ENCODE data around the gene ANAPC5.
"Not testable (repeated sequence)": the region's sequence is repeated elsewhere in the genome, so short reads cannot be mapped to it uniquely, and the experiment has no call there.

The ANAPC5 gene

DNA sequence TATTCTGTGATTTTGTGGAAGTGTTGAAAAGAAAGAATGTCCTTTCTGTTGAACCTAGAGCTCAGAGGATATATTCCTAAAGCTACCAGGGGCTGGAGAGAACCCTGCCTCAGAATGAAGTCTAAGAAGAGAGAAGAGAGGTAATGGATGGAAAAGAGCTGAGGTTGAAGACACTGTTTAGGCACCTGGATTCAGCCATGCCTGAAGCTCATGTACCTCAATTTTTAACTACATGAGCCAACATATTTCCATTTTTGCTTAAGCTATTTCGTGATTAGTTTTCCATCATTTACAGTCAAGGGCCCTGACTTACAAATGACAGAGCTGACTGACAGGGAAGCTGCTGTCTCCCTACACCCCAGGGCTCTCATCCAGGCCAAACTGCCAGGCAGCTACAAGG is 66.4 kb downstream of the ANAPC5 start:
- no peak for DNase-seq (ENCODE audit: low read depth in 2 of 2)
- TF ChIP-seq, protein P1, sequence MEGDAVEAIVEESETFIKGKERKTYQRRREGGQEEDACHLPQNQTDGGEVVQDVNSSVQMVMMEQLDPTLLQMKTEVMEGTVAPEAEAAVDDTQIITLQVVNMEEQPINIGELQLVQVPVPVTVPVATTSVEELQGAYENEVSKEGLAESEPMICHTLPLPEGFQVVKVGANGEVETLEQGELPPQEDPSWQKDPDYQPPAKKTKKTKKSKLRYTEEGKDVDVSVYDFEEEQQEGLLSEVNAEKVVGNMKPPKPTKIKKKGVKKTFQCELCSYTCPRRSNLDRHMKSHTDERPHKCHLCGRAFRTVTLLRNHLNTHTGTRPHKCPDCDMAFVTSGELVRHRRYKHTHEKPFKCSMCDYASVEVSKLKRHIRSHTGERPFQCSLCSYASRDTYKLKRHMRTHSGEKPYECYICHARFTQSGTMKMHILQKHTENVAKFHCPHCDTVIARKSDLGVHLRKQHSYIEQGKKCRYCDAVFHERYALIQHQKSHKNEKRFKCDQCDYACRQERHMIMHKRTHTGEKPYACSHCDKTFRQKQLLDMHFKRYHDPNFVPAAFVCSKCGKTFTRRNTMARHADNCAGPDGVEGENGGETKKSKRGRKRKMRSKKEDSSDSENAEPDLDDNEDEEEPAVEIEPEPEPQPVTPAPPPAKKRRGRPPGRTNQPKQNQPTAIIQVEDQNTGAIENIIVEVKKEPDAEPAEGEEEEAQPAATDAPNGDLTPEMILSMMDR (IDR thresholded peaks at IDR 0.05; ENCODE audit: low read depth, low read length): no peak
- no peak overlapping the region for H3K4me3 ChIP-seq (replicated peaks in 1 of 2; ENCODE audit: low read depth in 2 of 2, low read length in 2 of 2)

DNA sequence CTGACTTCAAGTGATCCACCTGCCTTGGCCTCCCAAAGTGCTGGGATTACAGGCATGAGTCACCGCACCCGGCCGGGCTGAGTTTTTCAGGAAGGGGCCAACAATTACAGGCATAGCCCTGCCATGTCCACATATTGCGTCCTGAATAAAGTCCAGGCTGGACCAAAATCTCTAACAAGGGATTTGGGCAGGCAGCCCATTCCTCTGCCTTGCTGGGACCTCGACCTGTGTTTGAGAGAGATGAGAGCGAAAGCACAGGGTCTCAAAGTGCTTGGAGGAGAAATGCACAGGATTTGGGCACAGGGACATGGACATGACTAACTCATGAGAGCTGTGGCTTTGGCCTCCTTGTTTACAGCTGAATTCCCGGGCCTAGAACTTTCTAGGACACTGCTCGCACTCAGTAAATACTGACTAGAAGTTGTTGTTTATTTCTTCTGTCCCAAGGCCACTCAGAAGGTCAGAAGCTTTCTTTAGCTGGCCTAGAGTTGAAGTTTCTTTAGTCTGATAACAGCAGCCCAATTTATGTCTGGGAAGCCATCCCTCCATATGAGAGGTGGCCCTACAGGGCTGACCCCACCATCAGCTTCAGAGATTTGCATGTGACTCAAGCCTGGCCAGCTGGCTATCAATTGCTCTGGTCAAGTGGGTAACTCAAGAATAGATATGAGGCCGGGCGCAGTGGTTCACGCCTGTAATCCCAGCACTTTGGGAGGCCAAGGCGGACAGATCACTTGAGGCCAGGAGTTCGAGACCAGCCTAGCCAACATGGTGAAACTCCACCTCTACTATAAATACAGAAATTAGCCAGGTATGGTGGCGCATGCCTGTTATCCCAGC is 67.4 kb downstream of the ANAPC5 start:
- DNase-seq (ENCODE audit: low read depth in 2 of 2): peak in 1 of 2 donors; percentile 8
- H3K4me3 ChIP-seq (replicated peaks in 1 of 2; ENCODE audit: low read depth in 2 of 2, low read length in 2 of 2): no peak overlapping the region
- TF ChIP-seq, protein P1 (IDR thresholded peaks at IDR 0.05; ENCODE audit: low read depth, low read length): no peak

DNA sequence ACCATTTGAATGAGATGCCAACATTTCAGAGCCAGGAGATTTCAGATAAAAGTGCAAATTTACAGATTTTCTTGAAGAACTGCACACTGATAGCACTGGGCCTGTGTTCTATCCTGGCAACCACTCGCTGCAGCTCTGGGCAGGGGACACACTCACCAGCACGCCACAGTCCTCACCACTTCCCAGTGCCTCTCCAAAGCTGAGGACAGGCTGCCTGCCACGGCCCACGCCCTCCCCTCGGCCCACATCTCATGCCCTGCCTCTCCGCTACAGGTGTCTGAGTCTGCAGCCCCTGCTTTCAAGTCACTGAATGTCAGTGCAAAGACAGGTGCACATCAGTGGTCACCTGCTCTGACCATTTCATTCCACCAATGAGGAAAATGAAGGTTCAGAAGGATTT is 68.4 kb downstream of the ANAPC5 start:
- TF ChIP-seq, protein P1 (IDR thresholded peaks at IDR 0.05; ENCODE audit: low read depth, low read length): no peak
- no peak for DNase-seq (ENCODE audit: low read depth in 2 of 2)
- no peak overlapping the region for H3K4me3 ChIP-seq (replicated peaks in 1 of 2; ENCODE audit: low read depth in 2 of 2, low read length in 2 of 2)

DNA sequence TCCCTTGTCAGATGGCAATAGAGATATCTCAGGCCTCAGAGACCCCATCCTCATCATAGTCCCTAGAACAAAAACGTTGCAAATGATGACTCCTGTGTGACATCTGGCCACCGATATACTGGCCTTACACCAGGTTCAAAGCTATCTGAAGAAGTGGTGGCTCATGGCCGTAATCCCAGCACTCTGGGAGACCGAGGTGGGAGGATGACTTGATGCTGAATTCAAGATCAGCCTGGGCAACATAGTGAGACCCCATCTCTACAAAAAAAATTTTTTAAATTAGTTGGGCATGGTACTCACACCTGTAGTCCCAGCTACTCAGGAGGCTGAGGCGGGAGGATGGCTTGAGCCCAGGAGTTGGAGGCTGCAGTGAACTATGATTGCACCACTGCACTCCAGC is 68.8 kb downstream of the ANAPC5 start:
- no peak overlapping the region for H3K4me3 ChIP-seq (replicated peaks in 1 of 2; ENCODE audit: low read depth in 2 of 2, low read length in 2 of 2)
- no peak for DNase-seq (ENCODE audit: low read depth in 2 of 2)
- TF ChIP-seq, protein P1 (IDR thresholded peaks at IDR 0.05; ENCODE audit: low read depth, low read length): no peak

DNA sequence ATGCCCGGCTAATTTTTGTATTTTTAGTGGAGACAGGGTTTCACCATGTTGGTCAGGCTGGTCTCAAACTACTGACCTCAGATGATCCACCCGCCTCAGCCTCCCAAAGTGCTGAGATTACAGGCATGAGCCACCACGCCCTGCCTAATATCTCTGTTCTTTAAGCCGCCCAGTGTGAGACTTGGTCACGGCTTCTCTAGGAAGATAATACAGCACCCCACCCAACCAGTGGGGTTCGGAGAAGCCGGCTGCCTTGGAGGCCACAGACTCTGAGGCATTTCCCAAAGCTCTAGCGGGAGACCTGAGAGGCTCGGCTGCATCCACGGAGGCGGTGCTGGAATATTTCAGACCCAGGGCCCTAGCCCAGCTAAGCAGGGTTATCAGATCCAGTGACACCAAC is 69.3 kb downstream of the ANAPC5 start:
- DNase-seq (ENCODE audit: low read depth in 2 of 2); H3K4me3 ChIP-seq (replicated peaks in 1 of 2; ENCODE audit: low read depth in 2 of 2, low read length in 2 of 2): not testable (repeated sequence)

DNA sequence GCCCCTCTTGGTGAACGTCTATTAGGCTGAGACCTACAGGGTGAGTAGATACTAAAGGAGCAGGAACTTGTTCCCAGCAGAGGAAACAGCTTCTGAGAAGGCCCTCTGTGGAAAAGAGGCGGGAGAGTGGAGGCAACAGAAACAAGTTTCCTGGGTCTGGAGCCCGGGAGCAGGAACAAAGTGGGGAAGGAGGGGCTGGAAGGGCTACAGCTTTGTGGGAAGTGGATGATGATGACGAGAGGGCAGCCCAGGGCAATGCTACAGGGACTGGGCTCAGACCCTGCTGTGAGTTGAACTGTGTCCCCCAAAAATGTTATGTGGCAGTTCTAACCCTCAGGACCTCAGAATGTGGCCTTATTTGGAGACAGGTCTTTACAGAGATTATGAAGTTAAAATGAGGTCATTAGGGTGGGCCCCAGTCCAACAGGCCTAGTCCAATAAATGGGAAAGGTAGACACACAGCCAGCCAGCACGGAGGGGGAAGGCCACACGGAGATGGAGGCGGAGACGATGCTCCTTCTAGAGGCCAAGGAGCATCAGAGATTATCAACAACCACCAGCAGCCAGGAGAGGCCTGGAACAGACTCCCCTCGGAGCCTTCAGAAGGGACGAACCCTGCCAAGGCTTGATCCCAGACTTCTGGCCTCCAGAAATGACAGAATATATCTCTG is 70.0 kb downstream of the ANAPC5 start:
- no peak overlapping the region for H3K4me3 ChIP-seq (replicated peaks in 1 of 2; ENCODE audit: low read depth in 2 of 2, low read length in 2 of 2)
- TF ChIP-seq, protein P1 (IDR thresholded peaks at IDR 0.05; ENCODE audit: low read depth, low read length): no peak
- no peak for DNase-seq (ENCODE audit: low read depth in 2 of 2)

DNA sequence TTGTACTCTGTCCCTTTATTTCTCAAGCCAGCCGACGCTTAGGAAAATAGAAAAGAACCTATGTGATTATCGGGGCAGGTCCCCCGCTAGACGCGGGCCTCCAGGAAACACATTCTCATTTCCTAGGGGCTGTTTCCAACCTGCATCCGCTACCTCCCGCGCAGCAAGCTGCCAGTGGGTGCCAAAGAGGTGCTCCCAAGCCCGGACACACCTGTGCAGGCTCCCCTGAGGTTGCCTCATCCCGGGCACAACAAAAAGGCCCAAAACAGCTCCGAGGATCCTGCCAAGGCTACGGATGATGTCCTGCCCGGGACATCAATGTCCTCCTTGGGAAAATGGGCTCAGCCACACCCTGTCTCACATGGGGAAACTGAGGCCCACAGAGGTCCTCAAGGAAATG is 71.1 kb downstream of the ANAPC5 start:
- DNase-seq (ENCODE audit: low read depth in 2 of 2); H3K4me3 ChIP-seq (replicated peaks in 1 of 2; ENCODE audit: low read depth in 2 of 2, low read length in 2 of 2): not testable (repeated sequence)

DNA sequence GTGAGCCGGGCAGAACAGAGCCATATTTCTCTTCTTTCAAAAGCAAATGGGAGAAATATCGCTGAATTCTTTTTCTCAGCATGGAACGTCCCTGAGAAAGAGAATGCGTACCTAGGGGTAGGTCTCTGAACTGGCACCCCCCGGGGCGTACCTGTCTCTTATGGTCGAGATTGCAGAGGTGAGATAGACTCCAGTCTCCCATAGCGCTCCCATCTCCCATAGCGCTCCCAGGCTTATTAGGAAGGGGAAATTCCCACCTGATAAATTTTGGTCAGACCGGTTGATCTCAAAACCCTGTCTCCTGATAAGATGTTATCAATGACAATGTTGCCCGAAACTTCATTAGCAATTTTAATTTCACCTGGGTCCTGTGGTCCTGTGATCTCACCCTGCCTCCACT is 71.7 kb downstream of the ANAPC5 start:
- DNase-seq (ENCODE audit: low read depth in 2 of 2); H3K4me3 ChIP-seq (replicated peaks in 1 of 2; ENCODE audit: low read depth in 2 of 2, low read length in 2 of 2): not testable (repeated sequence)
